HG02798 (cell line): ENCODE results near the gene MAP7.
A peak's percentile ranks its signal among the peaks of the same experiment; 100 is the strongest.
"Not testable (repeated sequence)": the region's sequence is repeated elsewhere in the genome, so short reads cannot be mapped to it uniquely, and the experiment has no call there.

Experiments
- ATAC-seq: cut with Tn5 transposase; IDR thresholded peaks from one replicate; pipeline ENCODE4 v1.9.1; 2021; ENCODE audit warnings: mild to moderate bottlenecking; ENCODE audit not compliant: unreplicated experiment, poor library complexity

The MAP7 gene

GRCh38 chr6:136550330-136551071, at the start of gene MAP7:
TSS of gene MAP7 (minus strand) at chr6:136550422. CDS start at chr6:136550408, 14 bp downstream.
- peak; percentile 85 for ATAC-seq

- no peak for ATAC-seq
Measured at GRCh38 chr6:136599329-136600011, 49.2 kb upstream of the MAP7 start.

- ATAC-seq = no peak
Measured at GRCh38 chr6:136598048-136598447, 47.8 kb upstream of the MAP7 start.

GRCh38 chr6:136594671-136595070, 44.4 kb upstream of the MAP7 start:
- ATAC-seq = no peak

GRCh38 chr6:136593748-136594490, 43.7 kb upstream of the MAP7 start:
- peak; percentile 96 for ATAC-seq

GRCh38 chr6:136592930-136593673, 42.9 kb upstream of the MAP7 start:
- ATAC-seq = no peak

- ATAC-seq = no peak
Measured at GRCh38 chr6:136591617-136592016, 41.4 kb upstream of the MAP7 start.

- not testable (repeated sequence) for ATAC-seq
Measured at GRCh38 chr6:136590846-136591245, 40.6 kb upstream of the MAP7 start.

- ATAC-seq = no peak
Measured at GRCh38 chr6:136587527-136587926, 37.3 kb upstream of the MAP7 start.

GRCh38 chr6:136586295-136586694, 36.1 kb upstream of the MAP7 start:
- ATAC-seq = no peak

GRCh38 chr6:136585523-136585922, 35.3 kb upstream of the MAP7 start:
- not testable (repeated sequence) for ATAC-seq

GRCh38 chr6:136584290-136584689, 34.1 kb upstream of the MAP7 start:
- ATAC-seq = not testable (repeated sequence)

GRCh38 chr6:136582711-136583471, 32.7 kb upstream of the MAP7 start:
- no peak for ATAC-seq

- no peak for ATAC-seq
Measured at GRCh38 chr6:136579800-136580199, 29.6 kb upstream of the MAP7 start.

GRCh38 chr6:136576821-136577220, 26.6 kb upstream of the MAP7 start:
- ATAC-seq = no peak

- ATAC-seq = no peak
Measured at GRCh38 chr6:136571496-136571895, 21.3 kb upstream of the MAP7 start.

GRCh38 chr6:136571065-136571464, 20.8 kb upstream of the MAP7 start:
- no peak for ATAC-seq

GRCh38 chr6:136568129-136568528, 17.9 kb upstream of the MAP7 start:
- no peak for ATAC-seq

- ATAC-seq = no peak
Measured at GRCh38 chr6:136567688-136568087, 17.5 kb upstream of the MAP7 start.

- ATAC-seq = no peak
Measured at GRCh38 chr6:136566851-136567250, 16.6 kb upstream of the MAP7 start.
